Natural killer cell (primary cell): ENCODE data around the gene TMC8. TPM values are rescaled to one million over a fixed set of nuclear protein-coding genes. Genes with fewer than 3 reads are reported as not detected.

Experiments
- ATAC-seq, 3 donors: fragments of 150-1000 bp in 2 of 3; fragments of 200-7000 bp in 1 of 3; cut with Tn5 transposase; 1 replicate in 1 of 3; 2 replicates in 2 of 3; pipeline ENCODE4 v1.10.0; 2021; ENCODE audit warnings: mild to moderate bottlenecking in 2 of 3, moderate library complexity in 2 of 3
- DNase-seq, 2 donors: peaks; one replicate each; pipeline versions ENCODE4 v3.0.0 to v3.0.0-alpha.2; 2013 to 2021; ENCODE audit warnings: mixed read lengths in 1 of 2
- H3K27ac ChIP-seq: one replicate; pipeline ENCODE4 v1.5.1; 2013; ENCODE audit warnings: mild to moderate bottlenecking, low read length
- H3K27me3 ChIP-seq: one replicate; pipeline ENCODE4 v1.6.1; 2013; ENCODE audit warnings: low read length; ENCODE audit not compliant: control insufficient read depth, insufficient read depth
- H3K36me3 ChIP-seq: one replicate; pipeline ENCODE4 v1.6.1; 2013; ENCODE audit warnings: low read length; ENCODE audit not compliant: control insufficient read depth, insufficient read depth
- H3K4me1 ChIP-seq: one replicate; pipeline ENCODE4 v1.6.1; 2013; ENCODE audit warnings: low read length; ENCODE audit not compliant: control insufficient read depth, insufficient read depth
- H3K4me3 ChIP-seq: one replicate; pipeline ENCODE4 v1.5.1; 2013; ENCODE audit warnings: low read length
- H3K9me3 ChIP-seq: one replicate; pipeline ENCODE4 v1.6.1; 2013; ENCODE audit warnings: low read length; ENCODE audit not compliant: control insufficient read depth, insufficient read depth
- H3K27ac Mint-ChIP-seq, 2 donors: one replicate each; pipeline ENCODE4 v1.8.0; 2022; ENCODE audit warnings: mild to moderate bottlenecking in 2 of 2, mixed read lengths in 2 of 2, moderate library complexity in 1 of 2
- H3K27me3 Mint-ChIP-seq, 2 donors: one replicate each; pipeline ENCODE4 v1.8.0; 2022; ENCODE audit warnings: low read depth in 2 of 2, mixed read lengths in 2 of 2
- H3K36me3 Mint-ChIP-seq: one replicate; pipeline ENCODE4 v1.8.0; 2022; ENCODE audit warnings: mixed read lengths
- H3K4me1 Mint-ChIP-seq, 2 donors: one replicate each; pipeline ENCODE4 v1.8.0; 2022; ENCODE audit warnings: mixed read lengths in 2 of 2
- H3K4me3 Mint-ChIP-seq: one replicate; pipeline ENCODE4 v1.8.0; 2022; ENCODE audit warnings: mild to moderate bottlenecking, moderate library complexity, mixed read lengths
- H3K9me3 Mint-ChIP-seq, 2 donors: one replicate each; pipeline ENCODE4 v1.8.0; 2022; ENCODE audit warnings: mixed read lengths in 2 of 2
- WGBS: methylation state at CpG from one replicate; pipeline ENCODE4 v1.1.7; 2013; ENCODE audit warnings: missing lambda C conversion rate; ENCODE audit not compliant: insufficient coverage; 5-methylcytosine and 5-hydroxymethylcytosine counted together
- intact Hi-C: fragments of 100-400 bp; cut with micrococcal nuclease; formaldehyde crosslinking; loops from one replicate; pipeline ENCODE4 v1.14.2; 2022
- total RNA-seq, 4 donors: library from RNA; stranded (reverse); fragments of 120-200 nt in 1 of 4; gene quantifications; one replicate each; pipeline versions ENCODE4 v1.2.3 to v1.2.4, GENCODE V29; 2013 to 2022
- TF ChIP-seq, protein P1 (sequence below): fragments of 200-600 bp; IDR thresholded peaks from one replicate; pipeline ENCODE4 v1.8.0; 2022; ENCODE audit warnings: antibody characterized with exemption

TMC8 gene
- total RNA-seq, 3 donors from 2014 or later (not counting 1 experiment from before 2014, with no cell fraction given): 401 to 551 (median 435) TPM

- Histone ChIP-seq H3K4me3 (no peak overlapping the region), H3K9me3 (no peaks in the 10 kb centered on the region), H3K27me3 (no peaks in the 10 kb centered on the region), H3K27ac (no peak overlapping the region), H3K4me1 (peaks cover 94% of the 10 kb centered on the region), H3K36me3 (peaks cover 26% of the 10 kb centered on the region)
- DNase-seq (peak in 1 of 2 donors; percentile 17), ATAC-seq (no peak)
- Mint-ChIP-seq H3K27ac (peak overlapping the region; percentile 38 to 60), H3K36me3 (no peaks in the 10 kb centered on the region), H3K4me3 (no peak overlapping the region), H3K4me1 (peaks cover 49 to 59% of the 10 kb centered on the region in 2 donors), H3K9me3 (no peaks in the 10 kb centered on the region), H3K27me3 (no peaks in the 10 kb centered on the region)
- 88% methylated on average over 20 of the region's 20 CpGs for WGBS
- intact Hi-C loops: no loop called here
- TF ChIP-seq, protein P1, sequence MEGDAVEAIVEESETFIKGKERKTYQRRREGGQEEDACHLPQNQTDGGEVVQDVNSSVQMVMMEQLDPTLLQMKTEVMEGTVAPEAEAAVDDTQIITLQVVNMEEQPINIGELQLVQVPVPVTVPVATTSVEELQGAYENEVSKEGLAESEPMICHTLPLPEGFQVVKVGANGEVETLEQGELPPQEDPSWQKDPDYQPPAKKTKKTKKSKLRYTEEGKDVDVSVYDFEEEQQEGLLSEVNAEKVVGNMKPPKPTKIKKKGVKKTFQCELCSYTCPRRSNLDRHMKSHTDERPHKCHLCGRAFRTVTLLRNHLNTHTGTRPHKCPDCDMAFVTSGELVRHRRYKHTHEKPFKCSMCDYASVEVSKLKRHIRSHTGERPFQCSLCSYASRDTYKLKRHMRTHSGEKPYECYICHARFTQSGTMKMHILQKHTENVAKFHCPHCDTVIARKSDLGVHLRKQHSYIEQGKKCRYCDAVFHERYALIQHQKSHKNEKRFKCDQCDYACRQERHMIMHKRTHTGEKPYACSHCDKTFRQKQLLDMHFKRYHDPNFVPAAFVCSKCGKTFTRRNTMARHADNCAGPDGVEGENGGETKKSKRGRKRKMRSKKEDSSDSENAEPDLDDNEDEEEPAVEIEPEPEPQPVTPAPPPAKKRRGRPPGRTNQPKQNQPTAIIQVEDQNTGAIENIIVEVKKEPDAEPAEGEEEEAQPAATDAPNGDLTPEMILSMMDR: no peak
Observed at GRCh38 chr17:78141437-78142118, 11.0 kb downstream of the TMC8 start.

- Mint-ChIP-seq H3K36me3 (no peaks in the 10 kb centered on the region), H3K9me3 (no peaks in the 10 kb centered on the region), H3K4me3 (no peak overlapping the region), H3K27me3 (no peaks in the 10 kb centered on the region), H3K4me1 (peaks cover 42 to 54% of the 10 kb centered on the region in 2 donors), H3K27ac (peak overlapping the region in 1 of 2 donors; percentile 61)
- H3K36me3 ChIP-seq: peaks cover 21% of the 10 kb centered on the region
- no peak overlapping the region for H3K4me3 ChIP-seq
- TF ChIP-seq, protein P1: no peak
- peak in 1 of 2 donors; percentile 43 for DNase-seq
- H3K27me3 ChIP-seq: no peaks in the 10 kb centered on the region
- peaks cover 94% of the 10 kb centered on the region for H3K4me1 ChIP-seq
- intact Hi-C loops: no loop called here
- WGBS: 81% methylated on average over 16 of the region's 16 CpGs
- no peak for ATAC-seq
- no peaks in the 10 kb centered on the region for H3K9me3 ChIP-seq
- H3K27ac ChIP-seq: peak overlapping the region; percentile 4
Observed at GRCh38 chr17:78142119-78142861, 11.7 kb downstream of the TMC8 start.

- H3K9me3 Mint-ChIP-seq: no peaks in the 10 kb centered on the region
- peaks cover 21% of the 10 kb centered on the region for H3K36me3 ChIP-seq
- no peaks in the 10 kb centered on the region for H3K9me3 ChIP-seq
- H3K36me3 Mint-ChIP-seq: no peaks in the 10 kb centered on the region
- peak overlapping the region; percentile 61 to 78 for H3K27ac Mint-ChIP-seq
- H3K27ac ChIP-seq: peak overlapping the region; percentile 5
- H3K27me3 Mint-ChIP-seq: peaks cover 0 to 2% of the 10 kb centered on the region in 2 donors
- H3K4me1 ChIP-seq: peaks cover 94% of the 10 kb centered on the region
- no peak overlapping the region for H3K4me3 Mint-ChIP-seq
- no peaks in the 10 kb centered on the region for H3K27me3 ChIP-seq
- WGBS: 91% methylated on average over 21 of the region's 21 CpGs
- peaks cover 30 to 44% of the 10 kb centered on the region in 2 donors for H3K4me1 Mint-ChIP-seq
- no peak for ATAC-seq
- intact Hi-C loops: no loop called here
- no peak overlapping the region for H3K4me3 ChIP-seq
- no peak for DNase-seq
- TF ChIP-seq, protein P1: no peak
Observed at GRCh38 chr17:78143214-78144146, 12.9 kb downstream of the TMC8 start.
